Measurements from ENCODE around the gene PLEKHA7.

The PLEKHA7 gene

DNA sequence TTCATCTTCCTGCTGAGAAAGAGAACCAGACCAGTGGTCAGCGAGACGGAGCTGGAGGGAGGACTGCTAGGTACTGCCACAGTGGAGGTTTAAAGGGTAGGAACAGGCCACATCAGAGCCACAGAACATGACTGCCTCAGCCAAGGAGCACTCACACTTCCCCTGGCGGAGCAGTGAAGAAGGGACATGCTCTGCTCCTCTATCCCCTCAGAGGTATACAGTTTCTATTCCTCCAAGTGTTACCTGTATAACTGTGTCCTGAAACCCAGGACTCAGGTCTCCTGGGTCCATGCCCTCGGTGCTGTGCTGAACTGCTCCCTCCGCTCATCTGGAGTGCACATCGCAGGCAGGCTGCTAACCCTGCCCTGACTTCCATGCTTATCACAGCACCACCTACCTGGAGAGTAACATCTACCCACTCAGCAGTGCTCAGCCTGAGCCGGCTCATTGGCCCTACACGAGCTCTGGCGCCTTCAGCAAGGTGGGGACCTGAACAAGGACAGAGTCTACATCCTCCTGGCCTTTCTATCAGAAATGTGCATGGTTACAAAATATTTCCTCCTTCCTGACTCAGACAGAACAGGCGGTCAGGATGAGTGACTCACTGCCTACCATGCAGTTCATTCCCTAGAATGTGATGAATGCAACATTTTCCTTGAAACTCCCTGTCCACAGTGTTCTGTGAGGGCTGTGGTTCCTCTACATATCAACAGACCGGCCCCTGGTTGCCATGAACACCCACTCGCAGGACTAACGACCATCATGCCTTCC lies 222.8 kb downstream of the PLEKHA7 start:
- TF ChIP-seq, protein P1, sequence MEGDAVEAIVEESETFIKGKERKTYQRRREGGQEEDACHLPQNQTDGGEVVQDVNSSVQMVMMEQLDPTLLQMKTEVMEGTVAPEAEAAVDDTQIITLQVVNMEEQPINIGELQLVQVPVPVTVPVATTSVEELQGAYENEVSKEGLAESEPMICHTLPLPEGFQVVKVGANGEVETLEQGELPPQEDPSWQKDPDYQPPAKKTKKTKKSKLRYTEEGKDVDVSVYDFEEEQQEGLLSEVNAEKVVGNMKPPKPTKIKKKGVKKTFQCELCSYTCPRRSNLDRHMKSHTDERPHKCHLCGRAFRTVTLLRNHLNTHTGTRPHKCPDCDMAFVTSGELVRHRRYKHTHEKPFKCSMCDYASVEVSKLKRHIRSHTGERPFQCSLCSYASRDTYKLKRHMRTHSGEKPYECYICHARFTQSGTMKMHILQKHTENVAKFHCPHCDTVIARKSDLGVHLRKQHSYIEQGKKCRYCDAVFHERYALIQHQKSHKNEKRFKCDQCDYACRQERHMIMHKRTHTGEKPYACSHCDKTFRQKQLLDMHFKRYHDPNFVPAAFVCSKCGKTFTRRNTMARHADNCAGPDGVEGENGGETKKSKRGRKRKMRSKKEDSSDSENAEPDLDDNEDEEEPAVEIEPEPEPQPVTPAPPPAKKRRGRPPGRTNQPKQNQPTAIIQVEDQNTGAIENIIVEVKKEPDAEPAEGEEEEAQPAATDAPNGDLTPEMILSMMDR (IDR thresholded peaks at IDR 0.05; ENCODE audit: insufficient read depth, low read length, poor library complexity, severe bottlenecking): no peak
- Histone ChIP-seq H3K4me3 (replicated peaks; ENCODE audit: low read depth, low read length) (no peak overlapping the region), H3K27me3 (replicated peaks; ENCODE audit: control insufficient read depth, insufficient read depth, low read length) (peaks cover 1% of the 10 kb centered on the region; the same call in 1 of the 2 replicates), H3K36me3 (ENCODE audit: control insufficient read depth, insufficient read depth, low read length) (no peaks in the 10 kb centered on the region)
- DNase-seq (ENCODE audit: extremely low read depth, insufficient read length): no peak

DNA sequence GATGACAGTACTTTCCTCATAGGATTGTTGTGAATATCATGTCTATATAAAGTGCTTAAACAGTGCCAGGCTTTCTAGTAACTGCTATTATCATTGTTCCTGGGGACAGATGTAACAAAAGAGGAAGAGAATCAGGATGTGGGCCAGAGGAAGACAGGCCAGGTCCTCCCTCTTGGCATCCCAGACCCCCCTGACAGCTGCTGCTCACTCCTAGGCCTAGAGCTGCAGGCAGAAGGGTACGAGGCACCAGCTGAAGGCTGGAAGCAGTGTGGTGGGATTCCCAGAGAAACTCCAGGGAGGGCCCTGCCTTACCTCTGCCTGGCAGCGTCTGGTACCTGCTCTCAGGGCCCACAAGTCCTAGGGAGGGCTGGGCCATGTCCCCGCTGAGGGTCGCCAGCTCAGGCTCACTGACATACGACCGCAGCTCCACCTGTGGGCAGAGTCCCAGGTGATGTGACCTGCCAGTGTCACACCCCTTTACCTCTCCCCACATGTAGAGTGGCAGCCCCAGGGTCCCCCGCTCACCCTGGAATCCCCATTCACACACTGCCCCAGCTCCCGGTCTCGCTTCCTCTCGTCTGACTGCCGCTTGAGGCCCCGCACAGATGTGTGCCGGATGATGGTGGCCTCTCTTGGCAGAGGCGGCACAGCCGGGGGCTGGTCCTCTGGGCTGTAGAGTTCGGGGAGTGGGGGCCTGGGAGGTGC lies 223.6 kb downstream of the PLEKHA7 start:
- Histone ChIP-seq H3K4me3 (replicated peaks; ENCODE audit: low read depth, low read length) (no peak overlapping the region), H3K27me3 (replicated peaks; ENCODE audit: control insufficient read depth, insufficient read depth, low read length) (peaks cover 1% of the 10 kb centered on the region; the same call in 1 of the 2 replicates), H3K36me3 (ENCODE audit: control insufficient read depth, insufficient read depth, low read length) (no peaks in the 10 kb centered on the region)
- TF ChIP-seq, protein P1 (IDR thresholded peaks at IDR 0.05; ENCODE audit: insufficient read depth, low read length, poor library complexity, severe bottlenecking): no peak
- DNase-seq (ENCODE audit: extremely low read depth, insufficient read length): no peak

DNA sequence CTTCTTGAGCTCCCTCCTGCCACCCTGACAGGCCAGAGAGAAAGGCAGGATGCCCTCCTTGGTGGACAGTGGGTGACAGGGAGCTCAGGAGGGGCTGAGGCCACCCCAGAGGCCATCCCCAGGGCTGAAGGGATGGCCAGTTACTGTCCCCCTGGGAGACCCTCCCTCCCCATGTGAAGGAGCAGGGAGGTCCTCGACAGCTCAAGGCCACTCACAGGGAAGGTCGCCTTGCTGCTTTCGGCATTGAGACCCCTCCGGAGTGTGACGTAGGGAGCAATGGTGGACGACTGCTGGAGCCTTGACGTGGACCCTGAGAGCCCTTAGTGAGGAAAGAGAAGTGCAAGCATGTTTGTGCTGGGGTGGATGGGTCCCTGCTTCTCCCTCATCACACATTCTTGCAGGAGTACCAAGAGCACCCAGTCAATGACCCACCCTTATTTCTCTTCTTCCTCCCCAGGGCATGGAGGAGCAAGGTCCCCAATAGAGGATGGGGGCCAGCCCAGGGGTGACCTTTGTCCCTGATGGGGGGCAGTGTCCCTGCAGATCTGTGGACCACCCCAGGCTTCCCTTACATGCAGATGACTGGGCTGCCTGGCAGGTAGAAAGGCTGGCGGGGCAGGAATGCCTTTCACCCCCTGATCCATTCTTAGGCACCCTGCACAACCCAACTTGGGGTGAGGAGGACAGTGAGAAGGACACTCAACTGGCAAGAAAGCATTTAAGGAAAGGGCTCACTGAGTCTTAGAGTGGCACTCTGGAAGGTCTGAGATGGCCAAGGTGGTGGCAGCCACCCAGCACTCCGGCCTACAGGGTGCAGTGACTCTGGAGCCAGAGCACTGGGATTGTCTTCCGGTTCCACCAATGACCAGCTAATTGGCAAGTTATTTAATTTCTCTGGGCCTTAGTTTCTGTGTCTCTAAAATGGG lies 224.4 kb downstream of the PLEKHA7 start:
- H3K27me3 ChIP-seq (replicated peaks; ENCODE audit: control insufficient read depth, insufficient read depth, low read length): peaks cover 1% of the 10 kb centered on the region; the same call in 1 of the 2 replicates
- DNase-seq (ENCODE audit: extremely low read depth, insufficient read length): no peak
- no peak overlapping the region for H3K4me3 ChIP-seq (replicated peaks; ENCODE audit: low read depth, low read length)
- TF ChIP-seq, protein P1 (IDR thresholded peaks at IDR 0.05; ENCODE audit: insufficient read depth, low read length, poor library complexity, severe bottlenecking): no peak
- no peaks in the 10 kb centered on the region for H3K36me3 ChIP-seq (ENCODE audit: control insufficient read depth, insufficient read depth, low read length)

DNA sequence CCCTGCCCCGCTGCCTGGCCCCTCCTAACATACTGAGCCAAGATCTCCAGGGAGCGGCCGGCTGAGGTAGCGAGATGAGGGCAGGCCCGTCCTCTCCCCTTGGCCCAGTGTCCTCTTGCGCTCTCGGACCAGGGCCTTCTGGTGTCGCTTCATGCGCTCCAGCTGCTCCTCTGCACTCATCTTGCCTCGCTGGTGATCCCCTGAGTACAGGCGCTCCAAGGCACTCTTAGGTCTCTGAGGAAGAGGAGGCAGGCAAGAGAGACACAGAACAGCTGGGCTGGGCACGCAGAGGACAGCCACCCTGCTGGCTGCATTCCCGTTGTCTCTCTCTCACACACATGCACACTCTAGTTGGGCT lies 225.2 kb downstream of the PLEKHA7 start:
- Histone ChIP-seq H3K36me3 (ENCODE audit: control insufficient read depth, insufficient read depth, low read length) (no peaks in the 10 kb centered on the region), H3K4me3 (replicated peaks; ENCODE audit: low read depth, low read length) (no peak overlapping the region), H3K27me3 (replicated peaks; ENCODE audit: control insufficient read depth, insufficient read depth, low read length) (peaks cover 1% of the 10 kb centered on the region; the same call in 1 of the 2 replicates)
- TF ChIP-seq, protein P1 (IDR thresholded peaks at IDR 0.05; ENCODE audit: insufficient read depth, low read length, poor library complexity, severe bottlenecking): no peak
- DNase-seq (ENCODE audit: extremely low read depth, insufficient read length): no peak

DNA sequence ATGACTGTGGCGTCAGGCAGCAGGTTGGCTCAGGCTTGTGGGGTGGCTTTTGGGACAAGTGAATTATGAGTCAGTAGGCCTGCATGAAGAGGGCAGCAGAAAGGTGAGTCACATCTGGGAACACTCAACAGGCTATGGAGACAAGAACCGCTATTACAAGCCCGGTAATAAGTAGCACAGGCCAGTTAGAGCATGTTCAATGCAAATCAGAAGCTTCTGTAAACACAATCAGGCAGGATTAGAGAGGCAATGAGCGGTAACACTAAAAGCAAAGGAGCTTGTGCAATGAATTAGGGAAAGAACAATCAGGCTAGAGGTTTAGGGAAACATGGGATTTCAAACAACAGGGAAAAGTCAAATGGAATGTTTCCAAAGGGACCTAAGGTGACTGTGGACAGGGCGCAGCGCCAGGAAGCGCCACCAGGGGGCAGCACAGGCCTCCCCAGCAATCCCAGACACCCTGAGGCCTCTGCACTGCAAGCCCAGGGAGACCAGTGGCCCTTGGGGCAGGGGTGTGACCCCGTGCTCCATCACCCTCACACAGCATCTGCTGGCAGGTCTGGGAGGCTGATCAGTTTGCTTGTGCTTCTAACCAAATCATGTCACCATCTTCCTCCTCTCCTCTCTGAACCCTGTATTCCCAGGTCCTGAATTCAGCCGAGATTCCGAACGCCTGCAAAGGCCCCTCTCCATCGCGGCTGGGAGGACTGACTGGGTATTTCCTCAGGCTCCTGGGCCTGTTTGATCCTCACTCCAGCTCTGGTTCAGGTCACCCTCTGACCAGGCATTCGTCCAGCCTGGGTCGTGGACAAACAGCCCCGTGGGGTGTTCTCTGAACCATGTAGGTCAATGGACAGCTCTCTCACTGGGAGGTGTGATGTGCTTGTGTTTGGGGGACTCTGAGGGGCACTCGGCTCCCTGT lies 225.8 kb downstream of the PLEKHA7 start:
- TF ChIP-seq, protein P1 (IDR thresholded peaks at IDR 0.05; ENCODE audit: insufficient read depth, low read length, poor library complexity, severe bottlenecking): peak; percentile 99
- DNase-seq (ENCODE audit: extremely low read depth, insufficient read length): peak; percentile 67
- H3K4me3 ChIP-seq (replicated peaks; ENCODE audit: low read depth, low read length): no peak overlapping the region
- H3K27me3 ChIP-seq (replicated peaks; ENCODE audit: control insufficient read depth, insufficient read depth, low read length): peaks cover 1% of the 10 kb centered on the region; the same call in 1 of the 2 replicates
- no peaks in the 10 kb centered on the region for H3K36me3 ChIP-seq (ENCODE audit: control insufficient read depth, insufficient read depth, low read length)

Data from GM06990 (cell line).